Fibroblast of lung (primary cell): Measurements from ENCODE around the gene RAB36. TPM values are rescaled to one million over a fixed set of nuclear protein-coding genes. Genes with fewer than 3 reads are reported as not detected.

Experiments
- DNase-seq, 2 donors: peaks; one replicate each; pipeline versions ENCODE4 v3.0.0 to v3.0.0-alpha.2; 2010; ENCODE audit warnings: low read depth in 2 of 2
- H2AFZ ChIP-seq: 2 replicates; pipeline ENCODE4 v1.5.1; 2012; ENCODE audit warnings: low read length, control low read depth, inconsistent platforms
- H3K27ac ChIP-seq: 2 replicates; pipeline ENCODE4 v1.5.1; 2011; ENCODE audit warnings: low read length, control low read depth; ENCODE audit not compliant: insufficient read depth
- H3K27me3 ChIP-seq: 2 replicates; pipeline ENCODE4 v1.5.1; 2011; ENCODE audit warnings: mild to moderate bottlenecking, low read length; ENCODE audit not compliant: control insufficient read depth, insufficient read depth
- H3K36me3 ChIP-seq: 2 replicates; pipeline ENCODE4 v1.5.1; 2011; ENCODE audit warnings: low read length; ENCODE audit not compliant: control insufficient read depth, insufficient read depth
- H3K4me1 ChIP-seq: 2 replicates; pipeline ENCODE4 v1.5.1; 2011; ENCODE audit warnings: low read length; ENCODE audit not compliant: control insufficient read depth, insufficient read depth; ENCODE audit errors: extremely low read depth
- H3K4me2 ChIP-seq: 2 replicates; pipeline ENCODE4 v1.5.1; 2011; ENCODE audit warnings: low read length, control low read depth; ENCODE audit not compliant: insufficient read depth; ENCODE audit errors: extremely low read depth
- H3K4me3 ChIP-seq, 4 experiments: fragments of 200-600 bp in 1 of 4; sonication (generic) in 1 of 4; replicated peaks in 1 of 4; 2 replicates each; pipeline ENCODE4 v1.5.1; 2011 to 2016; ENCODE audit warnings: low read length in 4 of 4, low read depth in 3 of 4, mild to moderate bottlenecking in 3 of 4, control low read depth in 2 of 4, inconsistent platforms in 1 of 4, mixed read lengths in 1 of 4; ENCODE audit not compliant: insufficient read depth in 1 of 4; ENCODE audit errors: control extremely low read depth in 1 of 4
- H3K79me2 ChIP-seq: 2 replicates; pipeline ENCODE4 v1.5.1; 2012; ENCODE audit warnings: mild to moderate bottlenecking, low read length, inconsistent platforms; ENCODE audit not compliant: control insufficient read depth, insufficient read depth
- H3K9ac ChIP-seq: 2 replicates; pipeline ENCODE4 v1.5.1; 2011; ENCODE audit warnings: mild to moderate bottlenecking, low read length, control low read depth; ENCODE audit not compliant: insufficient read depth
- H3K9me3 ChIP-seq: 2 replicates; pipeline ENCODE4 v1.5.1; 2012; ENCODE audit warnings: low read depth, low read length; ENCODE audit not compliant: control insufficient read depth, insufficient read depth
- H4K20me1 ChIP-seq: 2 replicates; pipeline ENCODE4 v1.5.1; 2011; ENCODE audit warnings: low read length; ENCODE audit not compliant: control insufficient read depth, insufficient read depth; ENCODE audit errors: extremely low read depth
- CTCF ChIP-seq, 2 donors: IDR thresholded peaks in 1 of 2; conservative IDR thresholded peaks in 1 of 2; 1 replicate in 1 of 2; 2 replicates in 1 of 2; pipeline ENCODE4 v1.5.1; 2011 to 2012; ENCODE audit warnings: low read length in 2 of 2, control low read depth in 1 of 2, inconsistent platforms in 1 of 2, low read depth in 1 of 2, mild to moderate bottlenecking in 1 of 2
- EZH2 ChIP-seq: IDR thresholded peaks from 2 replicates; pipeline ENCODE4 v1.5.1; 2012; ENCODE audit warnings: low read length, control low read depth, mild to moderate bottlenecking; ENCODE audit errors: missing control alignments
- polyA plus RNA-seq, 2 donors: library from polyadenylated mRNA; depleted of rRNA in 1 of 2; stranded (reverse) in 1 of 2; unstranded in 1 of 2; fragments of >200 nt; gene quantifications; 2 replicates each; pipeline ENCODE4 v1.2.1, GENCODE V29; 2011 to 2012; ENCODE audit warnings: missing spikeins in 1 of 2
- total RNA-seq: library from RNA; depleted of rRNA; stranded (reverse); fragments of >200 nt; gene quantifications from 2 replicates; pipeline ENCODE4 v1.2.1, GENCODE V29; 2014

The RAB36 gene
- total and polyA plus RNA-seq, 2 donors (not counting 1 experiment from before 2014, with no cell fraction given): 2.5 to 3.7 TPM

GRCh38 chr22:23180893-23181720 is 35.8 kb downstream of the RAB36 start:
- TF ChIP-seq CTCF (conservative IDR thresholded peaks at IDR 0.05 in 1 of 2, IDR thresholded peaks at IDR 0.05 in 1 of 2; ENCODE audit: low read depth in 1 of 2, low read length in 2 of 2) (no peak), EZH2 (no peak)
- Histone ChIP-seq H3K27ac (peak overlapping the region; percentile 11), H3K9me3 (no peaks in the 10 kb centered on the region), H3K36me3 (no peaks in the 10 kb centered on the region), H4K20me1 (no peaks in the 10 kb centered on the region), H3K4me3 (peak overlapping the region; percentile 42 to 72 (median 66)), H3K4me2 (peak overlapping the region; percentile 65), H3K27me3 (no peaks in the 10 kb centered on the region), H3K4me1 (peaks cover 9% of the 10 kb centered on the region), H3K79me2 (peaks cover 31% of the 10 kb centered on the region), H2AFZ (peak overlapping the region; percentile 34), H3K9ac (no peak overlapping the region)
- DNase-seq: no peak

- peak overlapping the region; percentile 18 to 72 (median 60) for H3K4me3 ChIP-seq
- no peak for TF ChIP-seq EZH2
- TF ChIP-seq CTCF (conservative IDR thresholded peaks at IDR 0.05 in 1 of 2, IDR thresholded peaks at IDR 0.05 in 1 of 2; ENCODE audit: low read depth in 1 of 2, low read length in 2 of 2): no peak
- H3K79me2 ChIP-seq: peaks cover 33% of the 10 kb centered on the region
- H2AFZ ChIP-seq: no peak overlapping the region
- H3K4me1 ChIP-seq: peaks cover 9% of the 10 kb centered on the region
- H4K20me1 ChIP-seq: no peaks in the 10 kb centered on the region
- no peak overlapping the region for H3K9ac ChIP-seq
- no peaks in the 10 kb centered on the region for H3K27me3 ChIP-seq
- H3K4me2 ChIP-seq: peak overlapping the region; percentile 85
- no peaks in the 10 kb centered on the region for H3K9me3 ChIP-seq
- H3K36me3 ChIP-seq: no peaks in the 10 kb centered on the region
- H3K27ac ChIP-seq: no peak overlapping the region
- DNase-seq: no peak
Observed at GRCh38 chr22:23181721-23182308, 36.5 kb downstream of the RAB36 start.

- TF ChIP-seq CTCF (conservative IDR thresholded peaks at IDR 0.05 in 1 of 2, IDR thresholded peaks at IDR 0.05 in 1 of 2; ENCODE audit: low read depth in 1 of 2, low read length in 2 of 2) (no peak), EZH2 (no peak)
- peaks cover 33% of the 10 kb centered on the region for H3K79me2 ChIP-seq
- no peak overlapping the region for H2AFZ ChIP-seq
- no peaks in the 10 kb centered on the region for H4K20me1 ChIP-seq
- DNase-seq: peak in 1 of 2 donors; percentile 41
- no peaks in the 10 kb centered on the region for H3K36me3 ChIP-seq
- peak overlapping the region; percentile 47 to 72 (median 52) for H3K4me3 ChIP-seq
- no peaks in the 10 kb centered on the region for H3K27me3 ChIP-seq
- no peak overlapping the region for H3K9ac ChIP-seq
- no peak overlapping the region for H3K27ac ChIP-seq
- peaks cover 9% of the 10 kb centered on the region for H3K4me1 ChIP-seq
- H3K4me2 ChIP-seq: peak overlapping the region; percentile 85
- no peaks in the 10 kb centered on the region for H3K9me3 ChIP-seq
Observed at GRCh38 chr22:23182309-23183060, 37.2 kb downstream of the RAB36 start.
